B cell (primary cell): ENCODE measurements around the gene CCDC7. TPM values are rescaled to one million over a fixed set of nuclear protein-coding genes. Genes with fewer than 3 reads are reported as not detected.

Experiments
- ATAC-seq: fragments of 200-7000 bp; cut with Tn5 transposase; one replicate; pipeline ENCODE4 v1.10.0; 2021; ENCODE audit warnings: low read depth, mild to moderate bottlenecking, moderate number of reproducible peaks, moderate library complexity
- CTCF ChIA-PET: fragments of 350-600 bp; sonication (Branson Sonifier 250); formaldehyde crosslinking; loops from one replicate; lab custom pipeline; 2021; ENCODE audit warnings: antibody characterized with exemption, inconsistent platforms; lab: Charles Lee
- POLR2A ChIA-PET: fragments of 350-600 bp; sonication (Branson Sonifier 250); formaldehyde crosslinking; loops from one replicate; lab custom pipeline; 2021; ENCODE audit warnings: antibody characterized with exemption; lab: Charles Lee
- DNase-seq: peaks from one replicate; pipeline ENCODE4 v3.0.0; 2013
- H2AFZ ChIP-seq: 2 replicates; pipeline ENCODE4 v1.6.1; 2012; ENCODE audit warnings: mild to moderate bottlenecking, low read depth, low read length; ENCODE audit not compliant: insufficient read depth, poor library complexity, severe bottlenecking
- H3K27ac ChIP-seq, 2 donors: 1 replicate in 1 of 2; 2 replicates in 1 of 2; pipeline ENCODE4 v1.5.1; 2012 to 2013; ENCODE audit warnings: low read length in 2 of 2, mild to moderate bottlenecking in 2 of 2, moderate library complexity in 1 of 2
- H3K27me3 ChIP-seq, 4 experiments: fragments of 200-600 bp in 1 of 4; sonication (generic) in 1 of 4; replicated peaks in 1 of 4; 1 replicate in 2 of 4; 2 replicates in 2 of 4; pipeline versions ENCODE4 v1.6.1 to v1.7.0; 2013 to 2016; ENCODE audit warnings: low read length in 3 of 4, mild to moderate bottlenecking in 2 of 4, mixed read lengths in 1 of 4, moderate library complexity in 1 of 4; ENCODE audit not compliant: insufficient read depth in 4 of 4, control insufficient read depth in 3 of 4; ENCODE audit errors: control extremely low read depth in 1 of 4
- H3K36me3 ChIP-seq, 2 experiments: replicated peaks in 1 of 2; 1 replicate in 1 of 2; 2 replicates in 1 of 2; pipeline versions ENCODE4 v1.6.1 to v1.7.1; 2013; ENCODE audit warnings: low read length in 1 of 2; ENCODE audit not compliant: insufficient read depth in 2 of 2, control insufficient read depth in 1 of 2; ENCODE audit errors: control extremely low read depth in 1 of 2, extremely low read depth in 1 of 2
- H3K4me1 ChIP-seq, 2 donors: fragments of 200-600 bp in 1 of 2; sonication (generic) in 1 of 2; 1 replicate in 1 of 2; 2 replicates in 1 of 2; pipeline versions ENCODE4 v1.5.1 to v1.6.1; 2013 to 2017; ENCODE audit warnings: low read length in 2 of 2; ENCODE audit not compliant: control insufficient read depth in 2 of 2, insufficient read depth in 2 of 2
- H3K4me2 ChIP-seq: replicated peaks from 2 replicates; pipeline ENCODE3; 2012; ENCODE audit warnings: mild to moderate bottlenecking, low read depth, low read length; ENCODE audit not compliant: poor library complexity, severe bottlenecking
- H3K4me3 ChIP-seq, 5 experiments: fragments of 200-600 bp in 1 of 5; sonication (generic) in 1 of 5; 1 replicate in 3 of 5; 2 replicates in 2 of 5; pipeline versions ENCODE4 v1.5.1 to v1.7.0; 2011 to 2016; ENCODE audit warnings: low read length in 4 of 5, mild to moderate bottlenecking in 4 of 5, low read depth in 2 of 5, control low read depth in 1 of 5, moderate library complexity in 1 of 5; ENCODE audit not compliant: insufficient read depth in 1 of 5; ENCODE audit errors: control extremely low read depth in 1 of 5, extremely low read depth in 1 of 5
- H3K79me2 ChIP-seq: fragments of 200-600 bp; sonication (generic); one replicate; pipeline ENCODE4 v1.6.0; 2016; ENCODE audit warnings: low read length; ENCODE audit not compliant: control insufficient read depth, insufficient read depth
- H3K9ac ChIP-seq: fragments of 200-600 bp; sonication (generic); 2 replicates; pipeline ENCODE4 v1.6.1; 2017; ENCODE audit warnings: mild to moderate bottlenecking, low read length, moderate library complexity
- H3K9me3 ChIP-seq, 3 donors: one replicate each; pipeline versions ENCODE4 v1.6.1 to v1.7.1; 2013; ENCODE audit warnings: low read length in 2 of 3; ENCODE audit not compliant: control insufficient read depth in 2 of 3, insufficient read depth in 1 of 3; ENCODE audit errors: control extremely low read depth in 1 of 3
- H4K20me1 ChIP-seq: 2 replicates; pipeline ENCODE4 v1.6.0; 2012; ENCODE audit warnings: mild to moderate bottlenecking, low read length; ENCODE audit not compliant: insufficient read depth, control insufficient read depth, poor library complexity, severe bottlenecking
- H3K27ac Mint-ChIP-seq: one replicate; pipeline ENCODE4 v1.8.0; 2021; ENCODE audit warnings: mixed read lengths
- H3K27me3 Mint-ChIP-seq: one replicate; pipeline ENCODE4 v1.8.0; 2021; ENCODE audit warnings: mixed read lengths
- H3K4me1 Mint-ChIP-seq: one replicate; pipeline ENCODE4 v1.8.0; 2021; ENCODE audit warnings: mixed read lengths
- H3K4me3 Mint-ChIP-seq: one replicate; pipeline ENCODE4 v1.8.0; 2021; ENCODE audit warnings: mixed read lengths
- H3K9me3 Mint-ChIP-seq: one replicate; pipeline ENCODE4 v1.8.0; 2022; ENCODE audit warnings: mixed read lengths; ENCODE audit not compliant: insufficient read depth
- CTCF ChIP-seq: fragments of 200-600 bp; IDR thresholded peaks from one replicate; pipeline ENCODE4 v1.8.0; 2022; ENCODE audit warnings: antibody characterized with exemption, mild to moderate bottlenecking
- EZH2 ChIP-seq: IDR thresholded peaks from 2 replicates; pipeline ENCODE4 v1.6.1; 2012; ENCODE audit warnings: borderline replicate concordance, low read depth, mild to moderate bottlenecking, moderate library complexity, low read length; ENCODE audit not compliant: insufficient read depth, poor library complexity, severe bottlenecking
- WGBS: methylation state at CpG from one replicate; pipeline ENCODE4 v1.1.5; 2013; ENCODE audit warnings: missing lambda C conversion rate; ENCODE audit not compliant: insufficient coverage; 5-methylcytosine and 5-hydroxymethylcytosine counted together
- intact Hi-C: fragments of 100-400 bp; cut with micrococcal nuclease; formaldehyde crosslinking; loops from one replicate; pipeline ENCODE4 v1.10.0; 2022
- polyA plus RNA-seq: library from polyadenylated mRNA; depleted of rRNA; stranded (reverse); fragments of >200 nt; gene quantifications from 2 replicates; pipeline ENCODE4 v1.2.3, GENCODE V29; 2012
- total RNA-seq, 2 donors: library from RNA; stranded (reverse); fragments of 120-200 nt in 1 of 2; gene quantifications; 1 replicate in 1 of 2; 2 replicates in 1 of 2; pipeline versions ENCODE4 v1.2.3 to v1.2.4, GENCODE V29; 2013 to 2022

Gene CCDC7
- total and polyA plus RNA-seq, 2 donors (not counting 1 experiment from before 2014, with no cell fraction given) = 2.6 to 26.6 TPM

- H3K27me3 ChIP-seq = peaks cover 0 to 7% (median 5%) of the 10 kb centered on the region in 4 experiments
- Mint-ChIP-seq H3K9me3 (no peaks in the 10 kb centered on the region), H3K4me3 (no peak overlapping the region), H3K4me1 (no peaks in the 10 kb centered on the region), H3K27me3 (peaks cover 65% of the 10 kb centered on the region), H3K27ac (no peak overlapping the region)
- no peak overlapping the region for H3K4me2 ChIP-seq
- no peak overlapping the region for H2AFZ ChIP-seq
- CTCF ChIA-PET = interaction anchor here (1.4 kb wide), 1 partner anchor 8 kb away, joined by 4 read pairs; the partner anchor contains the start of gene CCDC7
- TF ChIP-seq EZH2 (no peak), CTCF (no peak)
- H4K20me1 ChIP-seq = no peaks in the 10 kb centered on the region
- H3K4me3 ChIP-seq = no peak overlapping the region
- H3K79me2 ChIP-seq = no peaks in the 10 kb centered on the region
- 100% methylated on average over 1 of the region's 2 CpGs for WGBS
- H3K36me3 ChIP-seq = no peaks in the 10 kb centered on the region
- peaks cover 0 to 7% (median 0%) of the 10 kb centered on the region in 3 donors for H3K9me3 ChIP-seq
- H3K4me1 ChIP-seq = no peaks in the 10 kb centered on the region
- DNase-seq = no peak
- POLR2A ChIA-PET = interaction anchor here (0.8 kb wide), 1 partner anchor 8 kb away, joined by 4 read pairs; no protein-coding TSS in a partner anchor
- H3K27ac ChIP-seq = no peak overlapping the region
- no peak overlapping the region for H3K9ac ChIP-seq
- intact Hi-C loops = no loop called here
- ATAC-seq = no peak
Observed at GRCh38 chr10:32437334-32437733, 8.6 kb upstream of the CCDC7 start.

- Histone ChIP-seq H3K9me3 (no peaks in the 10 kb centered on the region), H3K27me3 (peaks cover 0 to 6% (median 4%) of the 10 kb centered on the region in 4 experiments), H4K20me1 (no peaks in the 10 kb centered on the region), H3K36me3 (no peaks in the 10 kb centered on the region), H3K27ac (peak overlapping the region in 1 of 2 donors; percentile 99), H3K4me1 (peaks cover 7 to 8% of the 10 kb centered on the region in 2 donors), H3K79me2 (no peaks in the 10 kb centered on the region), H2AFZ (no peak overlapping the region), H3K4me3 (peak overlapping the region in 3 of 5 experiments; percentile 93 to 99 (median 95)), H3K4me2 (peak overlapping the region; percentile 86), H3K9ac (peak overlapping the region; percentile 20)
- Mint-ChIP-seq H3K4me3 (peak overlapping the region; percentile 98), H3K27me3 (peaks cover 25% of the 10 kb centered on the region), H3K27ac (no peak overlapping the region), H3K9me3 (peaks cover 3% of the 10 kb centered on the region), H3K4me1 (peaks cover 13% of the 10 kb centered on the region)
- POLR2A ChIA-PET = interaction anchor here (0.8 to 2.0 kb wide), 2 partner anchors 8 to 67 kb away, joined by 4 to 17 read pairs; no protein-coding TSS in a partner anchor
- CTCF ChIA-PET = interaction anchor here (0.6 to 1.4 kb wide), 8 partner anchors 8 to 564 kb away, joined by 3 to 7 read pairs (median 4); no protein-coding TSS in a partner anchor
- ATAC-seq (no peak), DNase-seq (peak; percentile 7)
- intact Hi-C loops = loop anchor here (5.0 to 10.0 kb wide), 6 partner anchors 253 to 1410 kb away; partner anchors contain the start of genes KIF5B, ZEB1 and ZNF438
- TF ChIP-seq CTCF (no peak), EZH2 (no peak)
- no CpG with 5 or more reads among the region's 4 CpGs for WGBS
Observed at GRCh38 chr10:32445036-32445435, 904 bp upstream of the CCDC7 start.
